A673 (cell line): Measurements from ENCODE around the gene CLSTN2. TPM values are rescaled to one million over a fixed set of nuclear protein-coding genes. Genes with fewer than 3 reads are reported as not detected.

Experiments
- BruUV-seq: library from RNA; stranded (reverse); fragments of 400-500 nt; replicated peaks from 2 replicates; lab custom pipeline; 2021; lab: Mats Ljungman, UMichigan
- CTCF ChIA-PET: fragments of 300-600 bp; sonication (Branson Sonifier 250); formaldehyde crosslinking; loops from one replicate; lab custom pipeline; 2022; ENCODE audit warnings: antibody characterized with exemption; lab: Charles Lee
- POLR2A ChIA-PET: fragments of 300-600 bp; sonication (Branson Sonifier 250); formaldehyde crosslinking; loops from one replicate; lab custom pipeline; 2022; ENCODE audit warnings: antibody characterized with exemption; ENCODE audit not compliant: low non-redundant PET; lab: Charles Lee
- DNase-seq: peaks from one replicate; pipeline ENCODE4 v3.0.0-alpha.2; 2015; ENCODE audit warnings: low spot score
- H3K27ac ChIP-seq: fragments of 200-600 bp; sonication (generic); 2 replicates; pipeline ENCODE4 v1.5.1; 2016; ENCODE audit warnings: mixed run types, low read depth, mild to moderate bottlenecking, mixed read lengths, antibody characterized with exemption, low read length; ENCODE audit not compliant: poor library complexity, severe bottlenecking
- H3K27me3 ChIP-seq: fragments of 200-600 bp; sonication (generic); replicated peaks from 2 replicates; pipeline ENCODE4 v1.6.1; 2017; ENCODE audit warnings: mixed run types, low read depth, mild to moderate bottlenecking, mixed read lengths, antibody characterized with exemption, low read length; ENCODE audit not compliant: insufficient read depth, poor library complexity
- H3K36me3 ChIP-seq: fragments of 200-600 bp; sonication (generic); 2 replicates; pipeline ENCODE4 v1.6.1; 2016; ENCODE audit warnings: mixed run types, mild to moderate bottlenecking, mixed read lengths, antibody characterized with exemption, low read length; ENCODE audit not compliant: insufficient read depth, poor library complexity, severe bottlenecking
- H3K4me1 ChIP-seq: fragments of 200-600 bp; sonication (generic); 2 replicates; pipeline ENCODE4 v1.6.1; 2017; ENCODE audit warnings: mixed run types, mild to moderate bottlenecking, mixed read lengths, antibody characterized with exemption, low read length; ENCODE audit not compliant: insufficient read depth, poor library complexity, severe bottlenecking
- H3K4me3 ChIP-seq: fragments of 200-600 bp; sonication (generic); 2 replicates; pipeline ENCODE4 v1.5.1; 2016; ENCODE audit warnings: low read depth, mixed run types, mild to moderate bottlenecking, mixed read lengths, low read length; ENCODE audit not compliant: poor library complexity, severe bottlenecking
- H3K9me3 ChIP-seq: fragments of 200-600 bp; sonication (generic); 2 replicates; pipeline ENCODE4 v1.6.1; 2016; ENCODE audit warnings: mixed run types, low read depth, mild to moderate bottlenecking, mixed read lengths, antibody characterized with exemption, low read length; ENCODE audit not compliant: poor library complexity, severe bottlenecking
- CTCF ChIP-seq: fragments of 300-800, 200-600 bp; sonication (generic); conservative IDR thresholded peaks from 2 replicates; pipeline ENCODE4 v1.5.1; 2017; ENCODE audit warnings: low read depth, mild to moderate bottlenecking, antibody characterized with exemption, low read length, moderate library complexity, mixed read lengths
- EZH2 ChIP-seq: fragments of 200-600 bp; sonication (generic); IDR thresholded peaks from 2 replicates; pipeline ENCODE4 v1.6.1; 2017; ENCODE audit warnings: borderline replicate concordance, low read depth, mild to moderate bottlenecking, mixed read lengths, antibody characterized with exemption, low read length; ENCODE audit not compliant: poor library complexity, severe bottlenecking
- intact Hi-C: fragments of 100-400 bp; cut with micrococcal nuclease; formaldehyde crosslinking; loops from one replicate; pipeline ENCODE4 v1.10.0; 2022; ENCODE audit not compliant: unreplicated experiment
- total RNA-seq: library from RNA; stranded (reverse); gene quantifications from 2 replicates; pipeline ENCODE4 v1.2.3, GENCODE V29; 2021

Gene CLSTN2
- total RNA-seq, 1 experiment from 2014 or later: 50.7 TPM

GRCh38 chr3:140433431-140433830, 498.4 kb downstream of the CLSTN2 start:
- no TSS peak for BruUV-seq
- intact Hi-C loops: no loop called here
- CTCF ChIA-PET: no interaction called here
- H3K36me3 ChIP-seq: no peaks in the 10 kb centered on the region
- no peak for TF ChIP-seq CTCF
- TF ChIP-seq EZH2: no peak
- no peak overlapping the region for H3K4me3 ChIP-seq
- no peak for DNase-seq
- H3K4me1 ChIP-seq: no peaks in the 10 kb centered on the region
- POLR2A ChIA-PET: no interaction called here
- no peak overlapping the region for H3K27ac ChIP-seq
- no peaks in the 10 kb centered on the region for H3K9me3 ChIP-seq
- no peaks in the 10 kb centered on the region for H3K27me3 ChIP-seq

- CTCF ChIA-PET: no interaction called here
- intact Hi-C loops: no loop called here
These were observed 499.4 kb downstream of the CLSTN2 start for GRCh38 chr3:140434261-140434905.

GRCh38 chr3:140436421-140436820, 501.4 kb downstream of the CLSTN2 start:
- CTCF ChIA-PET: no interaction called here
- POLR2A ChIA-PET: no interaction called here
- TF ChIP-seq CTCF (no peak), EZH2 (no peak)
- DNase-seq: no peak
- no peaks in the 10 kb centered on the region for H3K9me3 ChIP-seq
- no peak overlapping the region for H3K4me3 ChIP-seq
- no TSS peak for BruUV-seq
- H3K27ac ChIP-seq: no peak overlapping the region
- H3K27me3 ChIP-seq: no peaks in the 10 kb centered on the region
- no peaks in the 10 kb centered on the region for H3K4me1 ChIP-seq
- intact Hi-C loops: no loop called here
- H3K36me3 ChIP-seq: no peaks in the 10 kb centered on the region

More at GRCh38 chr3:140434261-140434905, 499.4 kb downstream of the CLSTN2 start:
- TF ChIP-seq EZH2 (no peak), CTCF (no peak)
- Histone ChIP-seq H3K9me3 (no peaks in the 10 kb centered on the region), H3K27me3 (no peaks in the 10 kb centered on the region), H3K36me3 (no peaks in the 10 kb centered on the region), H3K4me1 (no peaks in the 10 kb centered on the region), H3K4me3 (no peak overlapping the region), H3K27ac (no peak overlapping the region)
- POLR2A ChIA-PET: no interaction called here
- BruUV-seq: no TSS peak
- DNase-seq: no peak
